NCI-H1436 treated with DMSO at 0.1 percent for 48 hours (cell line): ENCODE measurements around the gene EVX2.

Experiments
- DNase-seq: peaks from one replicate; lab custom pipeline; 2025; lab: John Stamatoyannopoulos, UW

EVX2 gene

DNA sequence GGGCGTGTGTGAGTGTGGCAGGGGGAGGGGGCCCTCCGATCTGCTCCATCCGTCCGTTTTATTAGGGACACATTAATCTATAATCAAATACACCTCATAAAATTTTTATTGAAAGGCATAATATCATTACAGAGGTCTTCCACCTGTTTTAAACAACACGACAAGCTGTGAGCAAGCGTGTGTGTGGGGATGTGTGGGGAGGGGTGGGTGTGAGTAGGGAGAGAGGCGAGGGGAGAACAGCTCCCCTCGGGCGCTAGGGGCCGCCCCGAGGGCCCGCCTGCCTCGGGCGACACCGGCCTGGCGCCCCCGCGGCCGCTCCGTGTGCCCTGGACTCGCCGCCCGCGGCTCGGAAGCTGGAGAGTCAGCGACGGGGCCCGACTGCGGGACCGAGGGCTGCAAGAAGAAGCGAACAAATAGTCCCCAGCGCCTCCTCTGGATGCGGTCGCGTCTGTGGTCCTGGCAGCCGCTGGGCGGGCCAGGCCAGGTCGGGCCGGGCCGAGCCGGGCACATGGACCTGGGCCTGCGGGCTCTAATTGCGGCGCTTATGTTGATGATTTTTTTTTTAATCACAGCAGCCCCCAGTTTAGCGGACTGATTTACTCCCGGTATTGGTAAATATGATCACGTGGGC lies 38.4 kb upstream of the EVX2 start:
- DNase-seq: no peak

DNA sequence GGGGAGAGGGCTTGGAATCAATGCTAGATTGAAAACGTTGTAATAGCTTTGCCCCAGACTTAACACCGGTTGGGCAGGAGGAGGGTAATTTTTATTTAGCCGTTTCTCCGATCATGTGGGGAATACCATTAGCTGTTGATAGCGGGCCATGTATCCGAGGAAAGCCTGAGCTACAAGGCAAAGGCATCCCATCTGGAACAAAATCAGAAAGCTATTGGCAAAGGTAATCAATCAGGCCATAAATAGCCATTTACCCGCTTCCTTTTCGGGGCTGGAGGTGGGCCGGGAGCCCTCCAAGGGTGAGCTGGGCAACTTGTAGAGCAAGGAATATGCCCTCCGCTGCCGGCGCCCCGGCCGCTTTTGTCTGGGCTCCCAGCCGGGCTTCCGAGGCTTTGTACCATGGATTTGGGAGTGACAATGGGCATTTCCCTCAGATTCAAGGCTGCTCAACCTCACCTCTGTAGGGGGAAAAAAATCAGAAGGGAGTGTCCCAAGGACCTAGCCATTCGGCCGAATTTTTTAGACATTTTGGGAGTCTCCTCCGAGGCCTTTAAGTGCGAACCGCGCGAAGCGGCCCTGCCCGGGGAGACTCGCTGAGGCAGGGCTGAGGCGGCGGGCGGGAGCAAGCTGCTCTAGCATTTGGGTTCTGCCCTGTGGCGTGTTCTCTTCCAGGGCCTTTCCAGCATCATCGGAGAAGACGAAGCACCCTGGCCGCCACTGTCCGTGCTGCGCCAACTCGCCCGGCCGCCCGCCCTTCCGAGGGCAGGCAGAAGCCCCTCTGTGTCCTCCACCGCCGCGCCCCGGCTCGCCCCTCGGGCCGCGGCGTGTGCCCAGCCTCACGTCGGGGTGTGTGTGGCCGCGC lies 37.7 kb upstream of the EVX2 start:
- DNase-seq: no peak

DNA sequence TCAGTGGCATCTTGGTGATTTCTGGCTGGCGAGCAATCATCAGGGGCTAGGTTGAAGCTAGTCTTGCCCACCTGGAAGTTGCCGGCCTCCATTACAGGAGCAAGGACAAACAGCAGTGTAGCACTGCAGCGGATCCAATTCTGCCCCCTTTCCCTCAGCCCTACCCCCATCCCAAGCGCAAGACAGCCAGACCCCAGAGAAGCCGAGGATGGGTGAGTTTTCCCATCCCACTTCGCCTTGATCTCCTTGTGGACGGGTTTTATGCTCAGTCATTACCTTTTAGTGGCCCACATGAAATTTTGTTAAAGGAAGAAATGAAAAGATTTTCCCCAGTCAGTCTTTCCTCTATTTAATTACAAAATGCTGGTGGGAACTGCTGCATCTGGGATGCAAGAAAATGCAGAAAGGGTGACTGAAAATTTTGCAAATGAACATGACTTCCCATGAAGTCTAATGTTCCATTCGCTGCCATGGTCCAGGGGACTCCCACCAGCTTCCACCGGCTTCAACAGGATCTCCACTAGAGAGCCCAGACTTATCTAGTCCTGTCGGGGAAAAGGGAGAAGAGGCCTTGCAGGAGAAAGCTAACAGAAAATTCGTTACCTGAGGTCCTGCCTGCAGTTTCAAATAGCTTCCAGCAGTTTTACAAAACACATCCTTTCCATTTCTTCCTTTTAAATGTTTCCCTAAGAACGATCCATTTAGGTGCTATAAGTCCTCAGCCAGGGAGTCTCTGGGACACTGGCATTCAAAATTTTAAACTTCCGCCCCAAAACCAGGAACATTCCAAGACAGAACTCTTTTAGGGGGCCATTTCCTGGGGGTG lies 36.8 kb upstream of the EVX2 start:
- DNase-seq: no peak

DNA sequence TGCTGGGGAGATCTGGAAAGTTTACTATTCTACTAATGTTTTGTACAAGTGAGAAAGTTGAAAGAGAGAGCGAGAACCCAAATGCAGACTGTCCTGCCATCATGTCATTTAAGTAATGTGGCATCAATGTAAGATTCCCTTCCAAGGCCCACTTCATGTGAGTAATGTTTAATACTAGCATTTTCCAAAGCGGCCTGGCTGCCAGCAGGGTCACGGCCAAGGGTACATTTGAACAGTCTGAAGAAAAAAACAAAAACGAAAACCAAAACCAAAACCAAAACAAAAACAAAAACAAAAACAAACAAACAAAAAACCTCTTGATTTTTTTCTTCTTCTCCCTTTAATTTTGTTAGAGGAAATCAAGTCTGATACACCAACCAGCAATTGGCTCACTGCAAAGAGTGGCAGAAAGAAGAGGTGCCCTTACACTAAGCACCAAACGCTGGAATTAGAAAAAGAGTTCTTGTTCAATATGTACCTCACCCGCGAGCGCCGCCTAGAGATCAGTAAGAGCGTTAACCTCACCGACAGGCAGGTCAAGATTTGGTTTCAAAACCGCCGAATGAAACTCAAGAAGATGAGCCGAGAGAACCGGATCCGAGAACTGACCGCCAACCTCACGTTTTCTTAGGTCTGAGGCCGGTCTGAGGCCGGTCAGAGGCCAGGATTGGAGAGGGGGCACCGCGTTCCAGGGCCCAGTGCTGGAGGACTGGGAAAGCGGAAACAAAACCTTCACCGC lies 35.0 kb upstream of the EVX2 start:
- DNase-seq: no peak

DNA sequence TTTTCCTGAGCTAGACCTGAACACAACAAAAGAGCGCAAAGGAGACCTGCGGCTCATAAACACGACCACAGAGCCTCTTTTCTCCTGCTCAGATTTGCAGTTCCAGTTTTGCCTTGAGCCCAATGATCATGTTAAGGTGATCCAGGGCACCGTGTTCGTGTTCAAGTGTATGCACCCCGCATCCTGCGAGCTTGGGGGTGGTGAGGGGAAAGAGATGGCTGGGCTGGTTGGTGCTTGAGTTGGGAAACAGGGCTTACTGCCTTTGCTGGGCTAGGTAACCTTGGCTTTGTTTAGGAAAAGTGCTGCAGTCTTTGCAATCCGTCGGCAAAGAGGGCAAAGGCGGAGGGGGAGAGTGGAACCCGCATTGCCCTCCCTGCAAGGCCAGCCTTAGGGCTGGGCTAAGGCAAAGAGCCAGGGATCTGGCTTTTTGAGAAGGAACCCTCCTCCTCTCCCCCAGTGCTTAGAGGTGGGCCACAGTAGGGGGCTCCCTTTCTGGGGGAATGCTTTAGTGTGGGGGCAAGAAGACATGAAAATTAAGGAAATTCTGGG lies 34.1 kb upstream of the EVX2 start:
- DNase-seq: no peak

DNA sequence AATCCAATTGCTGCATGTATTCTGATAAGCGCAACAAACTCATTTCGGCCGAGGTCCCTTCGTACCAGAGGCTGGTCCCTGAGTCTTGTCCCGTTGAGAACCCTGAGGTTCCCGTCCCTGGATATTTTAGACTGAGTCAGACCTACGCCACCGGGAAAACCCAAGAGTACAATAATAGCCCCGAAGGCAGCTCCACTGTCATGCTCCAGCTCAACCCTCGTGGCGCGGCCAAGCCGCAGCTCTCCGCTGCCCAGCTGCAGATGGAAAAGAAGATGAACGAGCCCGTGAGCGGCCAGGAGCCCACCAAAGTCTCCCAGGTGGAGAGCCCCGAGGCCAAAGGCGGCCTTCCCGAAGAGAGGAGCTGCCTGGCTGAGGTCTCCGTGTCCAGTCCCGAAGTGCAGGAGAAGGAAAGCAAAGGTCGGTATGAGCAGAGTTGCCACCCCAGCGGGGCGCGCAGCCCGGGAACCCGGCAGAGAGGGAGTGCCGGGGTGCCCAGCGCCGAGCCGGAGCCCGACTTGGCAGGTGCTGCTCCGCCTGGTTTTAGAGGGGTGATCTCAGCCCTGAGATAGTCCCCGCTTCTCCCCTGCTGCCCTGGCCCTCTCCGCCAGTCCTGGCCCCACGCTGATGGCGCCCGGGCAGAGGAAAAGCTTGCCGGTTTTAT lies 33.5 kb upstream of the EVX2 start:
- no peak for DNase-seq

DNA sequence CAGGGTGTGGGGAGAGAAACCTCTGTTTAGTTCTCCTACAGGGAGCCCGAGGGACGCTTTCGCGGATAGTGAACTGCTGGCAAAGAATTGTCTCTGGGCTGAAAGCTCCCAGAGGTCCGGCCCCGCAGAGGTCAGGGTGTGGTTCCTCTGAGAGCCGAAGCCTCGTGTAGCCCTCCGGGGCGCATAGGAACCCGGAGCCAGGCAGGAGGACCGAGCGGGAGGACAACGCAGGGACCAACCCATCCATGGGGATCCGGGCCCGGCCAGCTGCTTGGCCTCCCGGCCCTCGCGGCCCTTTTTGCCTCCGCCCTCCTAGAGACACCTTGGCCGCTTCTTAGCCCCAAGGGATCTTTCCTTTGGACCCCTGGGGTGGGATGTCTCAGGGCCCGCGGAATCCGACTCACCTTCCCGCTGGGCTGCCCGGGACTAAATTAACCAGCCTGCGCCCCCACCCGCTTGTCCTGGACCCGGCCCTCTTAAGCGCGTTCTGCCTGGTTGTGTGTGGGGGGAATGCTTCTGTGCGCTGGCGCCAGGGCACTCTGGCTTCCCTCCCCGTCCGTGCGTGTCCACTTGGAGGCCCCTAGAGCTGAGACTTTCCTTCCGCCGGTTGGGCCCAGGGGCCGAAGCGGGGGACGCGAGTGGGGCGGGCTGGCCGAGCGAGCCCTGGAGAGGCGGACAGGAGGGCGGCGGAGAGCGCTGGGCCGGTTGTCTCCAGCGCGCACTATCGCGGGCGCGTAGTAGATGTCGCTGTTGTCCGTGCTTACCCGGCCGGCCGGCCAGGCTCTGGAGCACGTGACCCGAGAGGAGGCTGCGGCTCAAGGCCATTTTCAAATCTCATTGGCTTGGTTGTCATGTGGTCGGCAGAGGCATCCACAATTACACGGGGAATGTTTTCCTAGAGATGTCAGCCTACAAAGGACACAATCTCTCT lies 32.4 kb upstream of the EVX2 start, which contains the start of gene HOXD10:
Gene HOXD10 (plus strand): TSS at position 896 of the 931 bp plus-strand sequence. CDS start 56 bp downstream, outside the sequence.
- DNase-seq: no peak

DNA sequence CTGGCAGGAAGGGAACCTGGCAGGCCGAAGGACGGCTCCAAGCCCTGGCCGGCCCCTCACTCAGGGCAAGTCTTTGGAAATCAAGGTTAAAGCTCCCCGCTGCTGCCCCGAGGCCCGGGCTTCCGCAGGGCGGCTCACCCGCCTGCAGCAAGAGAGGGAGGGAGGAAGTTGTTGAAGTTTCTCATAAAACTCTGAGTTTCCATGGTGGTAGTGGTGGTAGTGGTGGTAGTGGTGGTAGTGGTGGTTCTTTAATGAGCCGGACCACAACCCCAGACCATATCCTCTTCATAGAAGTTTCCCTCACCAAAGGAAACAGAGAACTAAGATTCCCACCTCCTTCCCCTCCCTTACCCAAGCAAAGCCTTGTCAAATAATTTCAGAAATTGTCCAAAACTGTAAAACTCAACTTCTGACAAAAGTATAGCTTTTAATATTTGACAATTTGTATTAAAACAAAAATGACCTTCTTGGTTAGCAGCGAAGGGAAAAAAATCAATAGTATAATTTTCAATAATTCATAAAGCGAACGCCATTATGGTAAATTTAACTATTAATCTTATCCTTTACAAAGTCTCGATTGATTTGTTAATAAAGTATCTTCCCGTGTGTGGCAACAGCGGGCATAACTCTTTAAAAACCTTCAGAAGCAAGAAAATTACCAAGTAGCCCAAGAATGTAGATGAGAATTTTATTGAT lies 31.3 kb upstream of the EVX2 start:
- no peak for DNase-seq

DNA sequence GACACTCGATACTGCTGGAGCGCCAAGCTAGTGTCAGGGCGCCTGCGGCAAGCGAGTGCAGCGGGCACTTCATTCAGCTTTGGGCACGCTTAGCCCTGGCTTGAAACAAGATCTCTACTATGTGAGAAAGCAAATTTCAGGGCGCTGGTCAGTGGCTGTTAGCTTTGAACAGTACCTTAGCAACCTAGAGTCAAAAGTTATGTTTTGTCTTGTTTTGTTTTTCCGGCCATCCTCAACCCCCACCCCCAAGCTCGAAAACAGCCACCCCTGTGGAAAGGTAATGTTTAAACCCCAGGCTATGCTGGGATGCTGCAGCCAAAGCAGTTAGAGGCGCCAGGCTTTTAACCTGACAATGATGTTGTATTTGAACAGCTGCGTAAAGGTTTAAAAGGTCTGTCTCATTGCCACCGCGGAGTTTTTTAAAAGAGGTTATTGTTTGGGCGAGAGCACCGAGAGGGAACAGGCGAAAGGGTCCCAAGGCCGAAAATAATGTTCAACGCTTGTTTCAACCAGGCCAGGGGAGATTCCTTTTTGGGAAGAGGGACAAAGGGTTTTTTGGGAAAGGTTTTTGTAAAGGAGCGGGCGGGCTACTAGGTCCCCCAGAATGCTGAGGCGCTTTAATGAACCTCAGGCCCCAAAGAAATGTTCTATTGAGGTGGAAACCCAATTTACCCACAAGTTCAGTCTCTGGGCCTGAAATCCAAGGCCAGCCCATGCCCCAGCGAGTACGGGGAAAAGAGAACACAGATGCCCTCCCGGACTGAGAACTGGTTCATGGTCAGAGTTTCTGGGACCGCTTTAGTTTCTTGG lies 30.6 kb upstream of the EVX2 start:
- DNase-seq: no peak

DNA sequence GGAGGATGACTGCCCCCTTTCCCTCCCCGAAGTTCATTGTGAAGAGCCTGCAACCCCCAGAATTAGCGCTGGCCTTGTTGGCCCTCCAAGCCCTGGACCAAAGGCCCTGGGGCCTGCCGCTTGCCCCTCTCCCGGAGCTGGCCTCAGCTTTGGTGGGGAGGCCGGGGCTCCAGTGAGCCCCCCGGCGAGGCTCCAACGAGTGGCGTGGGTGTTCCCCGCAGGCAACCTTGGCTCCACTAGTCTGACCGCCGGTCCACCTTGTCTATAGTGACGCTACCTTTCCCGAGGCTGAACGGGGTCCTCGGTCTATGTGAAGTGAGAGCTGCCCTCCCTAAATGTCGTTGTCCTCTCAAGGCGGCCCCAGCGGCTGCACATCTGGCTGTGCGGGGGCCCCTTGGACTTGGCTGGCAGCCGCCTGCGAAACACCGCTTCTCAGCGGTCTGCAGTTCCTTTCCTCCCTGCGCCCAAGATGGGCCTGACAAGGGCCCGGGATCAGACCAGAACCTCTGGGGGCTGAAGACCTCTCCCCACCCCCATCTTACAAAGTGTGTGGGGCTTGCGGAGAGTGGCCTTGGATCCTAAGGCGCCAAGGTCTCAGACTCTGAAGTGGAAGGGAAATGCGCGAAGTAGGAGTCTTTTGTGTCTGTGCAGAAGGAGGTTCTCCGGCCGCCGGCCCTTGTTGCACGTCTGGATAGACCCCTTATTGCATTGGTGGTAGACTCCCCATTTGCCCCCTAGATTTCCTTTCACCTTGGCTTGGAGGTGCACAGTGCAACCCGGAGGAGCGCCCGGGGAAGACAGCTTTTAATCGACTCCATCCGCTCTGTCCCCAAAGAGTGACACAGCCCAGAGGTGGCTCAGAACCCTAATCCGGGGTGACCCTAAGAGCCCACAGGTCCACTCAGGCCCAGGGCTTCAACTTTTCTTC lies 28.9 kb upstream of the EVX2 start:
- DNase-seq: no peak

DNA sequence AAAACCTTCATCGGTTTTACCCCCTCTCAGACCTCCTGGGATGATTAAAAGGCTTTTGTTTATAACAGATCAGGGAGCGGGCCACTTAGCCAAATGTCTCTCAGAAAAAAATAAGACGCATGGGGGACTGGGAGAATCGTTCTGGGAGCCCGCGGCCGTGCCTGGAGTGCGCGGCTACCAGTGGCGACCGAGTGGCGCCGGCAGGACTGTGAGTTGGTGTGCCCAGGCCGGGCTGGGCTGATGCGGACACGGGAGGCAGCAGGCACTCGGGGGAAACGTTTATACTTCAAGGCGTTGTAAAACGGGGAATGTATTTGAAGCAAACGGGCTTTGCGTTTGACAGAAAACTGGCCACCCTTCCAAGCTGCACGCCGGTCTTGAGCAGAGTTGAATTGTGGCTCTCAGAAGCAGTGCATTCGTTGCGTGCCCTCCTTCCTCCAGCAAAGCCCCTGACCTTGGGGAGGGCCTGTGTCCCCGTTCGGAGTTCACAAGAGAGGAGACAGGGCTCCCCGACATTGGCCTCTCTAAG lies 28.1 kb upstream of the EVX2 start:
- DNase-seq: no peak

DNA sequence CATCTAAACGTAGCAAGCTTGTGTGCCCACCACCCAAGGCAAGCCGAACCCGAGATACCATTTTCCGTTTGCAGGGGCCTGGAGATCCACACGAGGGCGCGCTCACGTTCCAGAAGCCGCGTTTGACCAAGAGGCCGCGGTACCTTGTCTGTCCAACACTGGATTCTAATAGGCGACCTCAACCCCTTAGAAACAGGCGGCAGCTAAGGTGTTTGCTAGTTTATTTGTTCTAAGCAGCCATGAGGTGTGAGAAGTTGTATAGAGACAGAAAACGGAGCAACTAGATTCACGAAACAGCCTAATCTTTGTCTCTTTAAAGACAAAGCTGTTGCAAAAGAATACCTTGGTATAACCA lies 27.5 kb upstream of the EVX2 start:
- no peak for DNase-seq

DNA sequence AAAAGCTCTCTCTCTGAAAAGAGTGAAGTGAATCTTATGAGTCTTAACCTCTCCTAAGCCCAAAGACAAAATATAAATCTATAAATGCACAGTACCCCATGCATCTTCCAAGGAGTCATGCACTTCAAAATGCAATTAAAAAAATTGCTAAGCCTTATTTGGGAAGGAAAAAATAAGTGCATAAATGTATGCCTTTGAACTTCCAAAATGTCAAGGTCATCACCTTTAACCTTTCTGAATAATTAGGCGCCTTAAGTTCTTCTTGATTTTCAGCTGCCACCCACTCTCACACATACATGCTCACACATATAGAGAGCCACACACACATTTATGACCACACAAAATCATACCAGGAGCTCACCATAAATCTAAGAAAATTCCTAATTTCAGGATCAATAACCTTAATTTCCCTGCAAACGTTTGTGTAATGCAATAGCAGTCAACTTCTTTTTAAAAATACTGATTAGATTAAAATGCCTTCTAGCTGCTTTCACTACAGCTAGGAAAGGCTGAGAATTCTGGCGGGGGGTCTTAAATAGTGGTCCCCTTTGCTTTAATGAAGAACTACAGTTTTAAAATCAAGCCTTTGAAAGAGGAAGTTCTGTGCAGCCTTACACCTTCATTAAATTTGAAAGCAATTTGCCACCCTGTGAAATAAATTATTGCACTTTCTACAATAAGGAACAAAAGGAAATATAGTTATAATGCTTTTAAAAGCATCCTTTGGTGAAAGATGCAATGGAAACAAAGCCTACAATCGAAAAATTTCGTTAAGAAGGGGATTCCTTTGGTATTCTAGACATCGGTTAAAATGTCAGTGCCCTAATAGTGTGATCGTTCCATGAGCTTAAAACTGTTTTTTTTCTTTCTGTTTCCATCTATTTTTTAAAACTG lies 26.9 kb upstream of the EVX2 start:
- DNase-seq: no peak

DNA sequence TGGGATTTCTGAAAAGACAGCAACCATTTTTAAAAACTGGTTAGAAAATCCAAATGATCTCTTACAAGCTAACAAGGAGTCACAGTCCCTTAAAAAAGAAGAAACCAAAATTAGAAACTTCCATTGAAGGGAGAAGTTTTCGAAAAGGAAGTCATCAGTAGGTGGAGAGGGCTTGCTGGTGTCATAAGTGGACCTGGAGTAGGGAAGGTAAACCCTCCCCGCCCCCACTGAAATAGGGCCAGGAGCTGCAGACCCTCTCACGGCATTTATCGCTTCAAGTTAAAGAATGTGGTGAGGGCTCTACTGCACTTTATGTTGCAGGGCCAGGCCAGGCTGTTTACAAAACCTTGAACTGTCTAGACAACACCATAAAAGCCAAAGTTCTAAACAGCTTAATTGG lies 26.2 kb upstream of the EVX2 start:
- no peak for DNase-seq

DNA sequence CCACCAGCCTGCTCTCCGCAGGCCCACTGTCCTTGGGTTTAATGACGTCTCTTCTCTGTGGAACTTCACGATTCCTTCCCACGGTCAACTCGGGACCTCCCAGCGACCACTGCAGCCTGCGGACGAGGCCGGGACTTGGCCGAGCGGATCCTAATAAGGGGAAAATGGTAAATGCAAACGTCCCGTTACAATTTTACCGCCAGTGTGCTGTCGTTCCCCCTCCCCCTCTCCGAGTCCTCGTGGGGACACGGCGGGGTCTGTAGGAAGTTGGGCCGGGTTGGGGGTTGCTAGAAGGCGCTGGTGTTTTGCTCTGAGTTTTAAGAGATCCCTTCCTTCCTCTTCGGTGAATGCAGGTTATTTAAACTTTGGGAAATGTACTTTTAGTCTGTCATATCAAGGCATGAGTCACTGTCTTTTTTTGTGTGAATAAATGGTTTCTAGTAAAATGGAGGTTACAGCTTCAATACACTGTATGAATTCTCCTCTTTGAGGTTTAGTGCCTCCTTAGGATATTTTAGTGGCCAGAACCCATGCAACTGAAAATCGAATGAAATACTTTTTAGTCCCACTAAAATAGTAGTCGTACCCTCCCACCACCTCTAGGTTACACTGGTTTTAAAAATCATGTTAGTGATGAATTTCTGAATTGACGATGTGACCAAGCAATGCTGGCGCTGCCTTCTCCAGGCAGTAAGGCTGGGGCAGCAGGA lies 25.6 kb upstream of the EVX2 start:
- DNase-seq: no peak
